Daoy (cell line): ENCODE measurements around the gene GIMAP6. TPM values are rescaled to one million over a fixed set of nuclear protein-coding genes. Genes with fewer than 3 reads are reported as not detected.
"Not testable (repeated sequence)": the region's sequence is repeated elsewhere in the genome, so short reads cannot be mapped to it uniquely, and the experiment has no call there.

Source experiments
- DNase-seq: peaks from one replicate; pipeline ENCODE4 v3.0.0-alpha.2; 2015; ENCODE audit warnings: low read depth
- total RNA-seq: library from RNA; depleted of rRNA; stranded (reverse); fragments of >200 nt; shearing (Covaris generic); gene quantifications from 2 replicates; pipeline ENCODE4 v1.2.3, GENCODE V29; 2014; rRNA removed

Gene GIMAP6
- total RNA-seq, 1 experiment from 2014 or later: 1.9 TPM

- no peak for DNase-seq
These were observed 47.0 kb downstream of the GIMAP6 start for GRCh38 chr7:150585199-150585598.

- no peak for DNase-seq
These were observed 51.4 kb downstream of the GIMAP6 start for GRCh38 chr7:150580638-150581394.

- not testable (repeated sequence) for DNase-seq
These were observed 52.1 kb downstream of the GIMAP6 start for GRCh38 chr7:150579979-150580637.

Other genes with a start within 250 kb of the GIMAP6 start
- not detected in 2 replicates for gene GIMAP8, start 181.8 kb downstream of the GIMAP6 start, total RNA-seq
- gene GIMAP7, start 117.5 kb downstream of the GIMAP6 start, total RNA-seq: not detected in 2 replicates
- not detected in 2 replicates for gene GIMAP4, start 65.0 kb downstream of the GIMAP6 start, total RNA-seq
- 5.5 and 7.0 TPM in 2 replicates for gene GIMAP2, start 53.3 kb upstream of the GIMAP6 start, total RNA-seq
- gene GIMAP1, start 84.2 kb upstream of the GIMAP6 start, total RNA-seq: under 0.01 TPM in 1 of 2 replicates, not detected in the other
- 0.24 and 2.7 TPM in 2 replicates for gene GIMAP5, start 105.0 kb upstream of the GIMAP6 start, total RNA-seq
- gene TMEM176B, start 168.0 kb upstream of the GIMAP6 start, total RNA-seq: 3.3 TPM in 1 of 2 replicates, not detected in the other
- 0.33 and 2.6 TPM in 2 replicates for gene TMEM176A, start 168.4 kb upstream of the GIMAP6 start, total RNA-seq
- gene AOC1, start 220.1 kb upstream of the GIMAP6 start, total RNA-seq: 0.17 and 0.36 TPM in 2 replicates